HCT116 (cell line): ENCODE measurements around the gene ARL14. TPM values are rescaled to one million over a fixed set of nuclear protein-coding genes. Genes with fewer than 3 reads are reported as not detected.

Experiments
- ATAC-seq: fragments of 200-7000 bp; cut with Tn5 transposase; 2 replicates; pipeline ENCODE4 v1.9.1; 2020; ENCODE audit warnings: mild to moderate bottlenecking, moderate library complexity
- BruUV-seq: library from RNA; stranded (reverse); fragments of 400-500 nt; replicated peaks from 2 replicates; lab custom pipeline; 2021; lab: Mats Ljungman, UMichigan
- CTCF ChIA-PET: fragments of 300-600 bp; sonication (Branson Sonifier 250); formaldehyde crosslinking; loops from one replicate; lab custom pipeline; 2021; ENCODE audit warnings: antibody characterized with exemption; lab: Charles Lee
- POLR2A ChIA-PET: fragments of 300-600, 350-600 bp; sonication (Branson Sonifier 250); formaldehyde crosslinking; loops from one replicate; lab custom pipeline; 2021; ENCODE audit warnings: antibody characterized with exemption; lab: Charles Lee
- RAD21 ChIA-PET, 2 experiments: fragments of 300-600 bp; sonication (Branson Sonifier 250); formaldehyde crosslinking; loops; one replicate each; lab custom pipeline; 2023; ENCODE audit warnings: low total read pairs in 2 of 2; ENCODE audit not compliant: uncharacterized antibody in 2 of 2, unreplicated experiment in 2 of 2, low non-redundant PET in 1 of 2; lab: Charles Lee
- DNase-seq: peaks from one replicate; pipeline ENCODE4 v3.0.0-alpha.2; 2010; ENCODE audit warnings: low read depth, low spot score
- H2AFZ ChIP-seq: fragments of 200-600 bp; shearing (Covaris generic), sonication (generic); 2 replicates; pipeline ENCODE4 v1.6.1; 2017; ENCODE audit warnings: low read depth, mixed run types, mixed read lengths, antibody characterized with exemption, low read length; ENCODE audit not compliant: poor library complexity, severe bottlenecking
- H3K27ac ChIP-seq: 2 replicates; pipeline ENCODE4 v1.5.1; 2012; ENCODE audit warnings: low read depth, low read length
- H3K27me3 ChIP-seq: fragments of 200-600 bp; sonication (generic); 2 replicates; pipeline ENCODE4 v1.6.1; 2016; ENCODE audit warnings: mixed run types, low read length, mixed read lengths; ENCODE audit not compliant: insufficient read depth
- H3K36me3 ChIP-seq, 2 experiments: fragments of 200-500 bp in 1 of 2; fragments of 200-600 bp in 1 of 2; sonication (Bioruptor generic) in 1 of 2; sonication (generic) in 1 of 2; 2 replicates each; pipeline versions ENCODE4 v1.5.1 to v1.6.1; 2014 to 2016; ENCODE audit warnings: low read length in 2 of 2, inconsistent platforms in 1 of 2, mixed read lengths in 1 of 2, mixed run types in 1 of 2; ENCODE audit not compliant: insufficient read depth in 2 of 2, control insufficient read depth in 1 of 2
- H3K4me1 ChIP-seq, 2 experiments: fragments of 200-600 bp in 1 of 2; sonication (generic) in 1 of 2; 2 replicates each; pipeline versions ENCODE4 v1.5.1 to v1.6.1; 2012 to 2017; ENCODE audit warnings: low read length in 2 of 2, inconsistent platforms in 1 of 2, mild to moderate bottlenecking in 1 of 2, mixed read lengths in 1 of 2, mixed run types in 1 of 2, moderate library complexity in 1 of 2; ENCODE audit not compliant: insufficient read depth in 2 of 2, control insufficient read depth in 1 of 2
- H3K4me2 ChIP-seq: fragments of 200-600 bp; sonication (generic); 2 replicates; pipeline ENCODE4 v1.6.1; 2017; ENCODE audit warnings: mixed run types, low read length, mixed read lengths
- H3K4me3 ChIP-seq, 2 experiments: fragments of 200-600 bp in 1 of 2; sonication (generic) in 1 of 2; replicated peaks in 1 of 2; 2 replicates each; pipeline ENCODE4 v1.5.1; 2011 to 2016; ENCODE audit warnings: low read length in 2 of 2, control low read depth in 1 of 2, low read depth in 1 of 2, mild to moderate bottlenecking in 1 of 2, mixed read lengths in 1 of 2, mixed run types in 1 of 2
- H3K79me2 ChIP-seq: fragments of 200-600 bp; sonication (generic); 2 replicates; pipeline ENCODE4 v1.6.1; 2017; ENCODE audit warnings: mild to moderate bottlenecking, mixed run types, low read length, moderate library complexity, mixed read lengths; ENCODE audit not compliant: insufficient read depth
- H3K9ac ChIP-seq: fragments of 200-600 bp; sonication (generic); 2 replicates; pipeline ENCODE4 v1.6.1; 2016; ENCODE audit warnings: low read length, mixed read lengths
- H3K9me2 ChIP-seq: fragments of 200-600 bp; sonication (generic), shearing (Covaris generic); 2 replicates; pipeline ENCODE4 v1.6.1; 2017; ENCODE audit warnings: mixed run types, mild to moderate bottlenecking, moderate library complexity; ENCODE audit not compliant: insufficient read depth
- H3K9me3 ChIP-seq, 2 experiments: fragments of 200-500 bp in 1 of 2; fragments of 200-600 bp in 1 of 2; sonication (Bioruptor generic) in 1 of 2; sonication (generic) in 1 of 2; 2 replicates each; pipeline ENCODE4 v1.6.1; 2014 to 2017; ENCODE audit warnings: low read length in 2 of 2, mixed read lengths in 2 of 2, inconsistent platforms in 1 of 2, low read depth in 1 of 2, mild to moderate bottlenecking in 1 of 2, mixed run types in 1 of 2, moderate library complexity in 1 of 2; ENCODE audit not compliant: control insufficient read depth in 1 of 2, insufficient read depth in 1 of 2
- H4K20me1 ChIP-seq: fragments of 200-600 bp; sonication (generic), shearing (Covaris generic); 2 replicates; pipeline ENCODE4 v1.6.1; 2017; ENCODE audit warnings: mixed run types, mild to moderate bottlenecking, moderate library complexity; ENCODE audit not compliant: insufficient read depth
- CTCF ChIP-seq, 3 experiments: fragments of 200-600 bp in 1 of 3; sonication (generic) in 1 of 3; IDR thresholded peaks in 2 of 3; conservative IDR thresholded peaks in 1 of 3; 2 replicates each; pipeline ENCODE4 v1.5.1; 2012 to 2017; ENCODE audit warnings: low read depth in 2 of 3, low read length in 2 of 3, antibody characterized with exemption in 1 of 3, borderline replicate concordance in 1 of 3, control low read depth in 1 of 3, mild to moderate bottlenecking in 1 of 3, mixed read lengths in 1 of 3, mixed run types in 1 of 3, moderate library complexity in 1 of 3; ENCODE audit not compliant: insufficient read depth in 1 of 3
- EGR1 ChIP-seq: IDR thresholded peaks from 2 replicates; pipeline ENCODE4 v1.6.1; 2012; ENCODE audit warnings: low read depth
- ELF1 ChIP-seq: IDR thresholded peaks from 2 replicates; pipeline ENCODE4 v1.6.1; 2012; ENCODE audit warnings: low read depth, borderline replicate concordance
- EZH2 ChIP-seq: fragments of 200-600 bp; sonication (generic); IDR thresholded peaks from 2 replicates; pipeline ENCODE4 v1.6.1; 2017; ENCODE audit warnings: antibody characterized with exemption, mixed run types
- POLR2A ChIP-seq: IDR thresholded peaks from 2 replicates; pipeline ENCODE4 v1.7.0; 2011; ENCODE audit warnings: borderline replicate concordance; ENCODE audit not compliant: insufficient read depth, insufficient read length; ENCODE audit errors: extremely low read depth
- RAD21 ChIP-seq: IDR thresholded peaks from 2 replicates; pipeline ENCODE4 v1.6.1; 2012; ENCODE audit warnings: low read depth, mild to moderate bottlenecking
- SP1 ChIP-seq: IDR thresholded peaks from 2 replicates; pipeline ENCODE4 v1.6.1; 2012; ENCODE audit warnings: low read depth
- ZBTB33 ChIP-seq: IDR thresholded peaks from 2 replicates; pipeline ENCODE4 v1.6.1; 2011; ENCODE audit warnings: mild to moderate bottlenecking, low read length, moderate library complexity; ENCODE audit not compliant: insufficient replicate concordance; ENCODE audit errors: extremely low read depth
- intact Hi-C: fragments of 100-400 bp; cut with micrococcal nuclease; formaldehyde crosslinking; loops from 2 replicates; pipeline ENCODE4 v1.10.0; 2022
- total RNA-seq: library from RNA; stranded (reverse); gene quantifications from one replicate; pipeline ENCODE4 v1.2.1, GENCODE V29; 2021; ENCODE audit not compliant: unreplicated experiment

ARL14 gene
- total RNA-seq, 1 experiment from 2014 or later = 0.42 TPM

GRCh38 chr3:160635213-160635612, 41.7 kb upstream of the ARL14 start:
- TF ChIP-seq ZBTB33 (no peak), POLR2A (no peak), EZH2 (no peak), RAD21 (no peak)
- H3K9me3 ChIP-seq = no peaks in the 10 kb centered on the region
- no peak overlapping the region for H3K4me3 ChIP-seq
- no peaks in the 10 kb centered on the region for H3K36me3 ChIP-seq
- RAD21 ChIA-PET = no interaction called here
- peaks cover 0 to 6% of the 10 kb centered on the region in 2 experiments; a peak in 1 of 4 replicates for H3K4me1 ChIP-seq
- no peak overlapping the region for H2AFZ ChIP-seq
- H4K20me1 ChIP-seq = no peaks in the 10 kb centered on the region
- no TSS peak for BruUV-seq
- DNase-seq (no peak), ATAC-seq (no peak)
- H3K4me2 ChIP-seq = no peak overlapping the region
- no peaks in the 10 kb centered on the region for H3K79me2 ChIP-seq
- CTCF ChIA-PET = no interaction called here
- H3K27me3 ChIP-seq = no peaks in the 10 kb centered on the region
- H3K9me2 ChIP-seq = 0 out of 2 replicates have a peak, but pooled peaks cover 7% of the 10 kb centered on the region
- H3K9ac ChIP-seq = no peak overlapping the region
- no peak overlapping the region for H3K27ac ChIP-seq
- POLR2A ChIA-PET = no interaction called here
- intact Hi-C loops = no loop called here

- RAD21 ChIA-PET = no interaction called here
- ATAC-seq = no peak
Measured at GRCh38 chr3:160637086-160637485, 39.9 kb upstream of the ARL14 start.

More at GRCh38 chr3:160637086-160637485, 39.9 kb upstream of the ARL14 start:
- Histone ChIP-seq H3K36me3 (no peaks in the 10 kb centered on the region), H3K27ac (no peak overlapping the region), H3K9me3 (no peaks in the 10 kb centered on the region), H3K9ac (no peak overlapping the region), H4K20me1 (no peaks in the 10 kb centered on the region), H3K4me2 (no peak overlapping the region), H2AFZ (no peak overlapping the region), H3K9me2 (0 out of 2 replicates have a peak, but pooled peaks cover 7% of the 10 kb centered on the region), H3K27me3 (no peaks in the 10 kb centered on the region), H3K79me2 (no peaks in the 10 kb centered on the region)
- no peak for DNase-seq
- ChIA-PET CTCF (no interaction called here), POLR2A (no interaction called here)
- intact Hi-C loops = no loop called here
- no TSS peak for BruUV-seq
- TF ChIP-seq ELF1 (no peak), SP1 (no peak), ZBTB33 (no peak), EGR1 (no peak), CTCF (IDR thresholded peaks at IDR 0.05 in 2 of 3, conservative IDR thresholded peaks at IDR 0.05 in 1 of 3; ENCODE audit: borderline replicate concordance in 1 of 3, insufficient read depth in 1 of 3, low read depth in 2 of 3, low read length in 2 of 3) (no peak)
- TF ChIP-seq, all 23 proteins: peak for 0
- no peak overlapping the region for H3K4me3 ChIP-seq
- H3K4me1 ChIP-seq = peaks cover 0 to 6% of the 10 kb centered on the region in 2 experiments; a peak in 1 of 4 replicates
